ENCODE data around the gene KANSL1L.
"Not testable (repeated sequence)": the region's sequence is repeated elsewhere in the genome, so short reads cannot be mapped to it uniquely, and the experiment has no call there.

KANSL1L gene

GRCh38 chr2:210181033-210181605 lies 9.9 kb upstream of the KANSL1L start:
- not testable (repeated sequence) for H3K27ac ChIP-seq (ENCODE audit: low read length)

GRCh38 chr2:210180477-210180876 lies 9.3 kb upstream of the KANSL1L start:
- Histone ChIP-seq H3K4me2 (ENCODE audit: low read length) (no peak overlapping the region), H4K20me1 (ENCODE audit: insufficient read depth, low read length) (no peaks in the 10 kb centered on the region), H3K4me3 (ENCODE audit: low read length) (no peak overlapping the region), H3K27ac (ENCODE audit: low read length) (no peak overlapping the region), H3K4me1 (ENCODE audit: low read length) (no peaks in the 10 kb centered on the region), H3K27me3 (ENCODE audit: low read depth, low read length) (no peaks in the 10 kb centered on the region), H3K9ac (ENCODE audit: low read length) (no peak overlapping the region), H3K36me3 (replicated peaks; ENCODE audit: low read depth, low read length) (no peaks in the 10 kb centered on the region), H3K79me2 (ENCODE audit: low read length) (no peaks in the 10 kb centered on the region), H3K9me3 (ENCODE audit: insufficient read depth, low read length) (no peaks in the 10 kb centered on the region), H2AFZ (ENCODE audit: low read depth, low read length) (no peak overlapping the region)
- TF ChIP-seq CTCF (IDR thresholded peaks at IDR 0.05; ENCODE audit: low read depth, low read length): no peak
- no peak for TF ChIP-seq EZH2phosphoT487 (IDR thresholded peaks at IDR 0.05; ENCODE audit: low read depth)

More at GRCh38 chr2:210181033-210181605, 9.9 kb upstream of the KANSL1L start:
- not testable (repeated sequence) for H3K79me2 ChIP-seq (ENCODE audit: low read length); H3K4me2 ChIP-seq (ENCODE audit: low read length); H3K27me3 ChIP-seq (ENCODE audit: low read depth, low read length); H3K4me3 ChIP-seq (ENCODE audit: low read length); H3K4me1 ChIP-seq (ENCODE audit: low read length); H3K36me3 ChIP-seq (replicated peaks; ENCODE audit: low read depth, low read length); H4K20me1 ChIP-seq (ENCODE audit: insufficient read depth, low read length); H2AFZ ChIP-seq (ENCODE audit: low read depth, low read length); H3K9me3 ChIP-seq (ENCODE audit: insufficient read depth, low read length); H3K9ac ChIP-seq (ENCODE audit: low read length)

- H3K36me3 ChIP-seq (replicated peaks; ENCODE audit: low read depth, low read length): no peaks in the 10 kb centered on the region
- no peaks in the 10 kb centered on the region for H3K4me1 ChIP-seq (ENCODE audit: low read length)
- H2AFZ ChIP-seq (ENCODE audit: low read depth, low read length): no peak overlapping the region
- no peak overlapping the region for H3K4me2 ChIP-seq (ENCODE audit: low read length)
- no peaks in the 10 kb centered on the region for H3K27me3 ChIP-seq (ENCODE audit: low read depth, low read length)
- no peaks in the 10 kb centered on the region for H3K79me2 ChIP-seq (ENCODE audit: low read length)
- no peak overlapping the region for H3K4me3 ChIP-seq (ENCODE audit: low read length)
- H3K9me3 ChIP-seq (ENCODE audit: insufficient read depth, low read length): no peaks in the 10 kb centered on the region
- TF ChIP-seq CTCF (IDR thresholded peaks at IDR 0.05; ENCODE audit: low read depth, low read length) (no peak), EZH2phosphoT487 (IDR thresholded peaks at IDR 0.05; ENCODE audit: low read depth) (no peak)
- H3K9ac ChIP-seq (ENCODE audit: low read length): no peak overlapping the region
- no peak overlapping the region for H3K27ac ChIP-seq (ENCODE audit: low read length)
- H4K20me1 ChIP-seq (ENCODE audit: insufficient read depth, low read length): no peaks in the 10 kb centered on the region
These were observed 8.3 kb upstream of the KANSL1L start for GRCh38 chr2:210179351-210179990.

GRCh38 chr2:210177769-210178168 lies 6.6 kb upstream of the KANSL1L start:
- Histone ChIP-seq H3K79me2 (ENCODE audit: low read length) (no peaks in the 10 kb centered on the region), H3K27me3 (ENCODE audit: low read depth, low read length) (0 out of 2 replicates have a peak, but pooled peaks cover 3% of the 10 kb centered on the region), H3K36me3 (replicated peaks; ENCODE audit: low read depth, low read length) (no peaks in the 10 kb centered on the region), H2AFZ (ENCODE audit: low read depth, low read length) (no peak overlapping the region), H4K20me1 (ENCODE audit: insufficient read depth, low read length) (no peaks in the 10 kb centered on the region), H3K4me3 (ENCODE audit: low read length) (no peak overlapping the region), H3K4me2 (ENCODE audit: low read length) (no peak overlapping the region), H3K9me3 (ENCODE audit: insufficient read depth, low read length) (no peaks in the 10 kb centered on the region), H3K9ac (ENCODE audit: low read length) (no peak overlapping the region), H3K4me1 (ENCODE audit: low read length) (no peaks in the 10 kb centered on the region), H3K27ac (ENCODE audit: low read length) (no peak overlapping the region)
- TF ChIP-seq EZH2phosphoT487 (IDR thresholded peaks at IDR 0.05; ENCODE audit: low read depth) (no peak), CTCF (IDR thresholded peaks at IDR 0.05; ENCODE audit: low read depth, low read length) (no peak)

- not testable (repeated sequence) for H2AFZ ChIP-seq (ENCODE audit: low read depth, low read length); H3K9ac ChIP-seq (ENCODE audit: low read length); H4K20me1 ChIP-seq (ENCODE audit: insufficient read depth, low read length); H3K36me3 ChIP-seq (replicated peaks; ENCODE audit: low read depth, low read length); H3K27me3 ChIP-seq (ENCODE audit: low read depth, low read length); H3K27ac ChIP-seq (ENCODE audit: low read length); H3K4me2 ChIP-seq (ENCODE audit: low read length); H3K4me1 ChIP-seq (ENCODE audit: low read length); H3K79me2 ChIP-seq (ENCODE audit: low read length); H3K4me3 ChIP-seq (ENCODE audit: low read length); H3K9me3 ChIP-seq (ENCODE audit: insufficient read depth, low read length)
These were observed 5.9 kb upstream of the KANSL1L start for GRCh38 chr2:210177115-210177514.
